Skeletal muscle satellite cell (primary cell): Measurements from ENCODE around the gene SPATA31D1.

Experiments used
- H3K27me3 ChIP-seq: 2 replicates; pipeline ENCODE4 v1.7.0; 2013; ENCODE audit warnings: low read length; ENCODE audit not compliant: control insufficient read depth, insufficient read depth
- H3K36me3 ChIP-seq: 2 replicates; pipeline ENCODE4 v1.7.0; 2013; ENCODE audit warnings: mild to moderate bottlenecking, control low read depth, low read length; ENCODE audit not compliant: insufficient read depth
- H3K4me1 ChIP-seq: 2 replicates; pipeline ENCODE4 v1.7.0; 2013; ENCODE audit warnings: low read length; ENCODE audit not compliant: control insufficient read depth, insufficient read depth
- H3K4me2 ChIP-seq: 2 replicates; pipeline ENCODE4 v1.7.0; 2013; ENCODE audit warnings: mild to moderate bottlenecking, low read length
- H3K4me3 ChIP-seq: 2 replicates; pipeline ENCODE4 v1.7.0; 2013; ENCODE audit warnings: low read length
- H3K9ac ChIP-seq: 2 replicates; pipeline ENCODE4 v1.7.0; 2013; ENCODE audit warnings: mild to moderate bottlenecking, low read depth, low read length, moderate library complexity
- H3K9me3 ChIP-seq: replicated peaks from 2 replicates; pipeline ENCODE4 v1.7.0; 2013; ENCODE audit warnings: mild to moderate bottlenecking, control low read depth, low read length

SPATA31D1 gene

GRCh38 chr9:82022121-82022520, 33.5 kb downstream of the SPATA31D1 start:
- H3K9me3 ChIP-seq = no peaks in the 10 kb centered on the region
- no peak overlapping the region for H3K4me2 ChIP-seq
- peaks cover 8% of the 10 kb centered on the region for H3K4me1 ChIP-seq
- no peak overlapping the region for H3K4me3 ChIP-seq
- no peaks in the 10 kb centered on the region for H3K27me3 ChIP-seq
- no peaks in the 10 kb centered on the region for H3K36me3 ChIP-seq
- H3K9ac ChIP-seq = no peak overlapping the region

- Histone ChIP-seq H3K36me3 (no peaks in the 10 kb centered on the region), H3K4me1 (peaks cover 8% of the 10 kb centered on the region), H3K9me3 (no peaks in the 10 kb centered on the region), H3K4me3 (no peak overlapping the region), H3K9ac (no peak overlapping the region), H3K27me3 (no peaks in the 10 kb centered on the region), H3K4me2 (no peak overlapping the region)
Observed at GRCh38 chr9:82024908-82025307, 36.3 kb downstream of the SPATA31D1 start.

DNA sequence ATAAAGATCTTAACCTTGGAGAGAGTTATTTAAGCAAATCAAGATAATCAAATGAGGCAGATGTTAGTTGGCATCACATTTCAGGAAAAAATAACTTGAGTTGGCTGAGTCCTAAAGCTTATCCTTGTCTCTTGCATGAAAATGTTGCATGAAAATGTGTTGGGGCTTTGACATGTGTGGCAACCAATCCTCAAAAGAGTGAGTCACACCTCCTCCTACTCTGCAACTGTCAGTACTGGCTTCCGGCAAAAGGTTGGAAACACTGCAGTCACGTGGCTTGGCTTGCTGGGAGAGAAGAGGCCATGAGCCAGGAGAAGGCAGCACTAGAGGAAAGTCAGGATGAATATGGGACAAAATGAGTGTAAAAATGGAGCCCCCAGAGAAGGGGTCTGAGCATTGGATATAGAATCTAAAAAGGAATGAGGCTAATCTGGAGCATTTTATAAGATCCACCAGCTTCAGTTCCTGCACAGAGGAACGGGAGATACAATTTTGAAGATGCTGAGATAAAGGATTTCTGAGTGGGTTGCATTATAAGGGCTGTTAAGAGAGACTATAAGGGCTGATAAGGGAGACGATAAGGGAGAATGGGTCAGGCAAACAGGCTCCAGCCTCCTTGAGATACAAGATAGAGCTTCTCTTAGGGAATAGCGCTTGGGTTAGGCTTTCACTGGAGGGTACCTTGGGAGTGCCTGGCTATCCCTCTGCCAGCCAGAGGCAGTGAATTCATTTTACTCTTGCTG, 43.1 kb downstream of the SPATA31D1 start:
- Histone ChIP-seq H3K4me3 (no peak overlapping the region), H3K9ac (no peak overlapping the region), H3K27me3 (no peaks in the 10 kb centered on the region), H3K9me3 (no peaks in the 10 kb centered on the region), H3K36me3 (no peaks in the 10 kb centered on the region), H3K4me2 (no peak overlapping the region), H3K4me1 (no peaks in the 10 kb centered on the region)

DNA sequence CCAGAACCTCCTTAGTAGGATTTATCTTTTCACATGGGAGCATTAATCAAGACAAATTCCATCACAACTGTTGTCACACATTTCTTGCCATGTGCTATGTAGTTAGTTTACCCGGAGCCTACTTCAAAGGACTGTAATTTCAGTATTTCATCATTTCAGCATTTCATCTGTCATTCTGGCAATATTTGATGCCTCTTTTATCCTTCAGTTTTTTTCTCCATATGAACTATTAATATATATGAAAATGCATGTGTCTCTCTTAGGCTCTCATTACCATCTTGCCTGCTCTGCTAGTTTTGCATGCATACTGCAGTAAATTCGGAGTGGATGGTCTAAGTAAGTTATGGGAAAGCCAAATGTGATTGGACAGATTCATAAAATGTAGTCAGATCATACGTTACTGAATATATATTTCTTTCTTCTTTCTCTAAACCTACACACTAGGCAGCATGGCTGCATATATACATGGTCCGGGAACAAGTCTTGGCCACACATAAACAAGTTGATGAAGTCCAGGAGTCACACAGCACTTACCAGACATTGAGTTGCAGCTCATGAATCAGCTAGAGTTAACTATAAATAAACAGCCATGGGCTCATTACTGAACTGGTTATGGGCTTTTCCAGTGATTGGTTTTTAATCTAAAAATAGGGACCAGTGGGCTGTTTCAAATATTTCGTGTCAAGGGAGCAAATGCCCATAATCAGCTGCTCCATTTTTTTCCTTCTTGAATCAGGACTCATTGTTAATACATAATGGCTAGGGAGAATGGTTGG, 46.6 kb downstream of the SPATA31D1 start:
- Histone ChIP-seq H3K36me3 (no peaks in the 10 kb centered on the region), H3K9me3 (no peaks in the 10 kb centered on the region), H3K27me3 (no peaks in the 10 kb centered on the region), H3K9ac (no peak overlapping the region), H3K4me2 (no peak overlapping the region), H3K4me3 (no peak overlapping the region), H3K4me1 (no peaks in the 10 kb centered on the region)

- no peak overlapping the region for H3K4me2 ChIP-seq
- no peaks in the 10 kb centered on the region for H3K36me3 ChIP-seq
- no peak overlapping the region for H3K9ac ChIP-seq
- H3K4me3 ChIP-seq = no peak overlapping the region
- no peaks in the 10 kb centered on the region for H3K9me3 ChIP-seq
- H3K27me3 ChIP-seq = no peaks in the 10 kb centered on the region
- H3K4me1 ChIP-seq = no peaks in the 10 kb centered on the region
Observed at GRCh38 chr9:82036086-82036485, 47.5 kb downstream of the SPATA31D1 start.

DNA sequence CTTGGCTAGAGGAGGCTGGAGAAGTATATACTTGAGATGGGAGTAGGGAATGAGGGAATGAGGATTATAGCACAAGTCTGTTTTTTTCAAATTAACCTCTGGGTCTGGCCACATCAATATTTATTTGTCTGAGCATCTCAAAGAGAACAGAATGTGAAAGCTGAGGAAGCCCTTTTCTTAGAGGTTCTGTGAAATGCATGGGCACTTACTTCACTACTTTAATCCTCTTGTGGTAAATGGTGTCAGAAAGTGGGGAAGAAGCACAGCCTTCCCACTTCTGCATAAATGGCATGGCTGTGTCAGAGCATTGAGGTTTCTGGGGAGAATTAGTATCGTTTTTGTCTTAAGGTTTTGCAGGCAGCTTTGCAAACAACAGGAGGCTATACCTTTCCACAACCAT, 48.6 kb downstream of the SPATA31D1 start:
- Histone ChIP-seq H3K9me3 (no peaks in the 10 kb centered on the region), H3K27me3 (no peaks in the 10 kb centered on the region), H3K36me3 (no peaks in the 10 kb centered on the region), H3K9ac (no peak overlapping the region), H3K4me1 (no peaks in the 10 kb centered on the region), H3K4me3 (no peak overlapping the region), H3K4me2 (no peak overlapping the region)

DNA sequence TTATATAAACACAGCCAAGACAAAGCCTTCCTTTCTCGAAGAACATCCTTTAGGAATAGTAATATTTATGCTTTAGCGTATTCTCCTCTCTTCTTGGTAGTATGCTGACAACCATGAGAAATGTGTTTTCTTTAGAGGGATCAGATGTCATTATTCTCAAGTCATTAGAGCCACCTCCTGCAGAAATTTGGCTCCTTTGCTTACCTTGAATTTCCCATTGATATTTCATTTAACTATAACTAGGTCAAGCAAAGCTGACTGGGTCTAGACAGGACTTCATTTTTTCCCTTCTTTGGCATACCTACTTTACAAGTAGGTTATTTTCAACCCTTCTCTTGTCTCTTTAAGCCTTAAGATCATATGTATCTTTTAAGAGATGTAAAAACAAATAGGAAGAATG, 50.3 kb downstream of the SPATA31D1 start:
- H3K4me1 ChIP-seq = no peaks in the 10 kb centered on the region
- no peaks in the 10 kb centered on the region for H3K27me3 ChIP-seq
- no peaks in the 10 kb centered on the region for H3K36me3 ChIP-seq
- H3K9ac ChIP-seq = no peak overlapping the region
- H3K4me2 ChIP-seq = no peak overlapping the region
- no peaks in the 10 kb centered on the region for H3K9me3 ChIP-seq
- H3K4me3 ChIP-seq = no peak overlapping the region
